Neural cell (in vitro differentiated cells): Measurements from ENCODE around the gene NECTIN2. TPM values are rescaled to one million over a fixed set of nuclear protein-coding genes. Genes with fewer than 3 reads are reported as not detected.

Source experiments
- H2AFZ ChIP-seq: fragments of 200-600, 300-800 bp; sonication (generic), shearing (Covaris generic); 2 replicates; pipeline ENCODE4 v1.6.0; 2014; ENCODE audit warnings: low read depth, mild to moderate bottlenecking, antibody characterized with exemption, low read length, moderate library complexity
- H3F3A ChIP-seq: fragments of 200-600 bp; shearing (Covaris generic); 2 replicates; pipeline ENCODE4 v1.6.1; 2016; ENCODE audit warnings: mild to moderate bottlenecking, moderate library complexity, mixed read lengths, antibody characterized with exemption, low read length; ENCODE audit not compliant: insufficient read depth, poor library complexity, severe bottlenecking
- H3K27ac ChIP-seq: fragments of 200-600, 300-800 bp; sonication (generic), shearing (Covaris generic); 2 replicates; pipeline ENCODE4 v1.5.1; 2014; ENCODE audit warnings: mild to moderate bottlenecking, low read length, moderate library complexity
- H3K27me3 ChIP-seq: fragments of 300-800, 200-600 bp; sonication (generic), shearing (Covaris generic); 2 replicates; pipeline ENCODE4 v1.6.0; 2014; ENCODE audit warnings: mild to moderate bottlenecking, low read depth, low read length, moderate library complexity; ENCODE audit not compliant: insufficient read depth
- H3K36me3 ChIP-seq: fragments of 300-800, 200-600 bp; sonication (generic), shearing (Covaris generic); 2 replicates; pipeline ENCODE4 v1.5.1; 2014; ENCODE audit warnings: mild to moderate bottlenecking, antibody characterized with exemption, low read length, moderate library complexity; ENCODE audit not compliant: insufficient read depth
- H3K4me2 ChIP-seq: fragments of 300-800, 200-600 bp; sonication (generic), shearing (Covaris generic); 2 replicates; pipeline ENCODE4 v1.6.0; 2014; ENCODE audit warnings: mild to moderate bottlenecking, low read length
- H3K4me3 ChIP-seq: fragments of 300-800, 200-600 bp; sonication (generic), shearing (Covaris generic); 2 replicates; pipeline ENCODE4 v1.5.1; 2014; ENCODE audit warnings: mild to moderate bottlenecking, low read length, moderate library complexity
- H3K79me2 ChIP-seq: fragments of 200-600 bp; shearing (Covaris generic); replicated peaks from 2 replicates; pipeline ENCODE4 v1.6.0; 2014; ENCODE audit warnings: mild to moderate bottlenecking, low read length, moderate library complexity; ENCODE audit not compliant: insufficient read depth
- H3K9ac ChIP-seq: fragments of 300-800, 200-600 bp; sonication (generic), shearing (Covaris generic); 2 replicates; pipeline ENCODE4 v1.6.1; 2016; ENCODE audit warnings: mild to moderate bottlenecking, low read length, mixed read lengths
- H3K9me2 ChIP-seq: fragments of 200-600 bp; shearing (Covaris generic); 2 replicates; pipeline ENCODE4 v1.6.1; 2016; ENCODE audit warnings: mild to moderate bottlenecking, low read length, mixed read lengths; ENCODE audit not compliant: insufficient read depth
- H3K9me3 ChIP-seq: fragments of 200-600, 300-800 bp; sonication (generic), shearing (Covaris generic); 2 replicates; pipeline ENCODE4 v1.6.1; 2016; ENCODE audit warnings: mild to moderate bottlenecking, mixed run types, low read length, moderate library complexity, mixed read lengths
- H4K20me1 ChIP-seq: fragments of 200-600 bp; shearing (Covaris generic); 2 replicates; pipeline ENCODE4 v1.6.1; 2016; ENCODE audit warnings: mild to moderate bottlenecking, mixed run types; ENCODE audit not compliant: insufficient read depth
- EP300 ChIP-seq: fragments of 450-650 bp; conservative IDR thresholded peaks from 2 replicates; pipeline ENCODE4 v1.6.1; 2014; ENCODE audit warnings: antibody characterized with exemption, mild to moderate bottlenecking, moderate library complexity; ENCODE audit not compliant: poor library complexity, severe bottlenecking
- EZH2 ChIP-seq: fragments of 200-600, 300-800 bp; shearing (Covaris generic), sonication (generic); IDR thresholded peaks from 2 replicates; pipeline ENCODE4 v1.6.1; 2014; ENCODE audit warnings: antibody characterized with exemption, low read length, borderline replicate concordance, mild to moderate bottlenecking; ENCODE audit not compliant: insufficient read depth, poor library complexity, severe bottlenecking
- MXI1 ChIP-seq: fragments of 450-650 bp; conservative IDR thresholded peaks from 2 replicates; pipeline ENCODE4 v1.6.1; 2014; ENCODE audit warnings: antibody characterized with exemption, mild to moderate bottlenecking; ENCODE audit not compliant: poor library complexity, severe bottlenecking
- POLR2AphosphoS5 ChIP-seq: IDR thresholded peaks from 2 replicates; pipeline ENCODE4 v1.6.1; 2012
- RAD21 ChIP-seq: fragments of 450-650 bp; conservative IDR thresholded peaks from 2 replicates; pipeline ENCODE4 v1.6.1; 2014; ENCODE audit warnings: antibody characterized with exemption, mild to moderate bottlenecking, moderate library complexity
- SMC3 ChIP-seq: fragments of 450-650 bp; conservative IDR thresholded peaks from 2 replicates; pipeline ENCODE4 v1.6.1; 2014; ENCODE audit warnings: antibody characterized with exemption, mild to moderate bottlenecking, moderate library complexity; ENCODE audit not compliant: poor library complexity
- TAF1 ChIP-seq: IDR thresholded peaks from 2 replicates; pipeline ENCODE4 v1.6.1; 2012; ENCODE audit warnings: low read depth
- polyA plus RNA-seq: library from polyadenylated mRNA; depleted of rRNA; stranded (reverse); fragments of >200 nt; gene quantifications from 2 replicates; pipeline ENCODE4 v1.2.3, GENCODE V29; 2014
- TF ChIP-seq, protein P1 (sequence below): IDR thresholded peaks from 2 replicates; pipeline ENCODE4 v1.6.1; 2012; ENCODE audit warnings: borderline replicate concordance
- TF ChIP-seq, protein P2 (sequence below): fragments of 450-650 bp; IDR thresholded peaks from 2 replicates; pipeline ENCODE4 v1.5.1; 2014; ENCODE audit warnings: antibody characterized with exemption, mild to moderate bottlenecking, moderate library complexity; ENCODE audit not compliant: poor library complexity, severe bottlenecking

Gene NECTIN2
- polyA plus RNA-seq, 1 donor from 2014 or later, result 33.2 TPM

GRCh38 chr19:44808463-44809371 lies 37.4 kb upstream of the NECTIN2 start, which contains the start of gene BCAM:
Gene BCAM (plus strand): TSS chr19:44809103. CDS start chr19:44809125, 22 bp downstream.
- H3K9me2 ChIP-seq, result no peaks in the 10 kb centered on the region
- peak within 1 kb of the TSS; percentile 41 for H3K9ac ChIP-seq
- no peak within 1 kb of the TSS for H3K4me2 ChIP-seq
- no peaks in the 10 kb centered on the region for H3K36me3 ChIP-seq
- no peak within 1 kb of the TSS for H2AFZ ChIP-seq
- TF ChIP-seq, protein P1, sequence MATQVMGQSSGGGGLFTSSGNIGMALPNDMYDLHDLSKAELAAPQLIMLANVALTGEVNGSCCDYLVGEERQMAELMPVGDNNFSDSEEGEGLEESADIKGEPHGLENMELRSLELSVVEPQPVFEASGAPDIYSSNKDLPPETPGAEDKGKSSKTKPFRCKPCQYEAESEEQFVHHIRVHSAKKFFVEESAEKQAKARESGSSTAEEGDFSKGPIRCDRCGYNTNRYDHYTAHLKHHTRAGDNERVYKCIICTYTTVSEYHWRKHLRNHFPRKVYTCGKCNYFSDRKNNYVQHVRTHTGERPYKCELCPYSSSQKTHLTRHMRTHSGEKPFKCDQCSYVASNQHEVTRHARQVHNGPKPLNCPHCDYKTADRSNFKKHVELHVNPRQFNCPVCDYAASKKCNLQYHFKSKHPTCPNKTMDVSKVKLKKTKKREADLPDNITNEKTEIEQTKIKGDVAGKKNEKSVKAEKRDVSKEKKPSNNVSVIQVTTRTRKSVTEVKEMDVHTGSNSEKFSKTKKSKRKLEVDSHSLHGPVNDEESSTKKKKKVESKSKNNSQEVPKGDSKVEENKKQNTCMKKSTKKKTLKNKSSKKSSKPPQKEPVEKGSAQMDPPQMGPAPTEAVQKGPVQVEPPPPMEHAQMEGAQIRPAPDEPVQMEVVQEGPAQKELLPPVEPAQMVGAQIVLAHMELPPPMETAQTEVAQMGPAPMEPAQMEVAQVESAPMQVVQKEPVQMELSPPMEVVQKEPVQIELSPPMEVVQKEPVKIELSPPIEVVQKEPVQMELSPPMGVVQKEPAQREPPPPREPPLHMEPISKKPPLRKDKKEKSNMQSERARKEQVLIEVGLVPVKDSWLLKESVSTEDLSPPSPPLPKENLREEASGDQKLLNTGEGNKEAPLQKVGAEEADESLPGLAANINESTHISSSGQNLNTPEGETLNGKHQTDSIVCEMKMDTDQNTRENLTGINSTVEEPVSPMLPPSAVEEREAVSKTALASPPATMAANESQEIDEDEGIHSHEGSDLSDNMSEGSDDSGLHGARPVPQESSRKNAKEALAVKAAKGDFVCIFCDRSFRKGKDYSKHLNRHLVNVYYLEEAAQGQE, result no peak
- no peak for TF ChIP-seq POLR2AphosphoS5
- TF ChIP-seq TAF1, result no peak
- no peak for TF ChIP-seq MXI1
- no peak for TF ChIP-seq EZH2
- TF ChIP-seq SMC3, result no peak
- H3K27me3 ChIP-seq, result peaks cover 7% of the 10 kb centered on the region
- H3K9me3 ChIP-seq, result no peaks in the 10 kb centered on the region
- peak within 1 kb of the TSS; percentile 57 for H3K4me3 ChIP-seq
- H3K79me2 ChIP-seq, result no peaks in the 10 kb centered on the region
- H3K27ac ChIP-seq, result no peak within 1 kb of the TSS
- H3F3A ChIP-seq, result no peaks in the 10 kb centered on the region
- no peaks in the 10 kb centered on the region for H4K20me1 ChIP-seq

DNA sequence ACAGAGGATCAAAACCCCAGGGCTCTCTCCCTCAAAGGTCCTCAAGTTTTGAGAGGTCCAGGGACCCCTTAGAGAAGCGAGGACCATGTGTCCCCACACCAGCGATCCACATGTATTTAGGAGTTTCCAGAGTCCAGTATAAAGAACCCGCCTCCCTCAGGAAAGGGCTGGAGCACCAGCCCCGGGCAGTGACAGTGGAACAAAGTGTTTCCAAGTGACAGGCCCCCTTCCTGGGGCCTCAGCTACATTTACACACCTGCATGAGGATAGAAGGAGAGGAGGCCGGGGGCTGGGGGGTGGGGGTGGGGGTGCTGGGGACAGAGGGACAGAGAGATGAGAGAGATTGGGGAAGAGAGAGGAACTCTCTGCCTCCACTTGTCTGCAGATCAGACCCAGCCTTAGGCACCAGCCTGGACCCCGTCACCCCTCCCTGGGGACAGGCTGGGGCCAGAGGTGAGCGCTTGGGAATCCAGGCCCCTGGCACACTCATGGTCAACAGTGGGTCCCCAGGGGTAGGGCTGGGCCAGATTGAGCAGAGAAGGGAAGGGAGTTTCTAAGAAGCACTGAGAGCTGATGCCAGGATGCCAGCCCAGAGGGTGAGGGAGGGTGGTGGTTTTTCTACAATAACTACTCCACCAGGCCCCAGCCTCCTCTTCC lies 36.4 kb upstream of the NECTIN2 start:
- no peaks in the 10 kb centered on the region for H4K20me1 ChIP-seq
- H3K36me3 ChIP-seq, result no peaks in the 10 kb centered on the region
- no peak overlapping the region for H2AFZ ChIP-seq
- H3K4me2 ChIP-seq, result no peak overlapping the region
- peaks cover 7% of the 10 kb centered on the region for H3K27me3 ChIP-seq
- no peaks in the 10 kb centered on the region for H3K79me2 ChIP-seq
- TF ChIP-seq SMC3, result no peak
- TF ChIP-seq, protein P2, sequence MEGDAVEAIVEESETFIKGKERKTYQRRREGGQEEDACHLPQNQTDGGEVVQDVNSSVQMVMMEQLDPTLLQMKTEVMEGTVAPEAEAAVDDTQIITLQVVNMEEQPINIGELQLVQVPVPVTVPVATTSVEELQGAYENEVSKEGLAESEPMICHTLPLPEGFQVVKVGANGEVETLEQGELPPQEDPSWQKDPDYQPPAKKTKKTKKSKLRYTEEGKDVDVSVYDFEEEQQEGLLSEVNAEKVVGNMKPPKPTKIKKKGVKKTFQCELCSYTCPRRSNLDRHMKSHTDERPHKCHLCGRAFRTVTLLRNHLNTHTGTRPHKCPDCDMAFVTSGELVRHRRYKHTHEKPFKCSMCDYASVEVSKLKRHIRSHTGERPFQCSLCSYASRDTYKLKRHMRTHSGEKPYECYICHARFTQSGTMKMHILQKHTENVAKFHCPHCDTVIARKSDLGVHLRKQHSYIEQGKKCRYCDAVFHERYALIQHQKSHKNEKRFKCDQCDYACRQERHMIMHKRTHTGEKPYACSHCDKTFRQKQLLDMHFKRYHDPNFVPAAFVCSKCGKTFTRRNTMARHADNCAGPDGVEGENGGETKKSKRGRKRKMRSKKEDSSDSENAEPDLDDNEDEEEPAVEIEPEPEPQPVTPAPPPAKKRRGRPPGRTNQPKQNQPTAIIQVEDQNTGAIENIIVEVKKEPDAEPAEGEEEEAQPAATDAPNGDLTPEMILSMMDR, result no peak
- no peak for TF ChIP-seq MXI1
- no peak for TF ChIP-seq RAD21
- TF ChIP-seq EZH2, result no peak
- TF ChIP-seq, protein P1, result no peak
- no peak for TF ChIP-seq POLR2AphosphoS5
- no peak for TF ChIP-seq TAF1
- no peak for TF ChIP-seq EP300
- H3K9me2 ChIP-seq, result no peaks in the 10 kb centered on the region
- H3F3A ChIP-seq, result no peaks in the 10 kb centered on the region
- H3K9ac ChIP-seq, result no peak overlapping the region
- H3K27ac ChIP-seq, result no peak overlapping the region
- H3K9me3 ChIP-seq, result no peaks in the 10 kb centered on the region
- H3K4me3 ChIP-seq, result peak overlapping the region; percentile 57
